Activated CD4-positive, alpha-beta T cell treated with anti-CD3 and anti-CD28 coated beads for 24 hours (primary cell): ENCODE measurements around the gene NFATC4.
"Not testable (repeated sequence)": the region's sequence is repeated elsewhere in the genome, so short reads cannot be mapped to it uniquely, and the experiment has no call there.

Source experiments
- DNase-seq, 2 donors: peaks; one replicate each; pipeline ENCODE4 v3.0.0-alpha.2; 2020; ENCODE audit warnings: low read depth in 2 of 2

The NFATC4 gene

GRCh38 chr14:24368212-24368561 is 203 bp downstream of the NFATC4 start:
- DNase-seq = no peak

- DNase-seq = no peak
Observed at GRCh38 chr14:24368562-24369252, 723 bp downstream of the NFATC4 start.

- DNase-seq = no peak
Observed at GRCh38 chr14:24369463-24369862, 1.5 kb downstream of the NFATC4 start.

GRCh38 chr14:24369907-24370687 is 2.1 kb downstream of the NFATC4 start:
- no peak for DNase-seq

- DNase-seq = no peak
Observed at GRCh38 chr14:24370748-24371147, 2.8 kb downstream of the NFATC4 start.

- DNase-seq = not testable (repeated sequence)
Observed at GRCh38 chr14:24371605-24372004, 3.6 kb downstream of the NFATC4 start.

GRCh38 chr14:24372701-24373416 is 4.9 kb downstream of the NFATC4 start:
- DNase-seq = no peak

- DNase-seq = no peak
Observed at GRCh38 chr14:24376448-24377070, 8.6 kb downstream of the NFATC4 start.

- DNase-seq = no peak
Observed at GRCh38 chr14:24377126-24377525, 9.1 kb downstream of the NFATC4 start.

- no peak for DNase-seq
Observed at GRCh38 chr14:24377657-24378056, 9.7 kb downstream of the NFATC4 start.

- DNase-seq = no peak
Observed at GRCh38 chr14:24378327-24378726, 10.3 kb downstream of the NFATC4 start.

- no peak for DNase-seq
Observed at GRCh38 chr14:24378981-24379906, 11.3 kb downstream of the NFATC4 start.

GRCh38 chr14:24379907-24380730 is 12.1 kb downstream of the NFATC4 start:
- DNase-seq = no peak

- DNase-seq = no peak
Observed at GRCh38 chr14:24381363-24382063, 13.5 kb downstream of the NFATC4 start.

GRCh38 chr14:24382064-24382371 is 14.0 kb downstream of the NFATC4 start:
- no peak for DNase-seq

GRCh38 chr14:24384169-24384568 is 16.2 kb downstream of the NFATC4 start:
- DNase-seq = no peak

GRCh38 chr14:24385524-24385923 is 17.5 kb downstream of the NFATC4 start:
- DNase-seq = no peak

GRCh38 chr14:24387009-24387345 is 19.0 kb downstream of the NFATC4 start:
- DNase-seq = no peak

GRCh38 chr14:24387579-24387978 is 19.6 kb downstream of the NFATC4 start:
- not testable (repeated sequence) for DNase-seq
